Effector CD4-positive, alpha-beta T cell (primary cell): Measurements from ENCODE around the gene IGF2BP2. TPM values are rescaled to one million over a fixed set of nuclear protein-coding genes. Genes with fewer than 3 reads are reported as not detected.
"Not testable (repeated sequence)": the region's sequence is repeated elsewhere in the genome, so short reads cannot be mapped to it uniquely, and the experiment has no call there.

Source experiments
- DNase-seq: peaks from one replicate; pipeline ENCODE4 v3.0.0-alpha.2; 2020
- total RNA-seq: gene quantifications from one replicate; lab custom pipeline; 2026; lab: John Stamatoyannopoulos, UW

Gene IGF2BP2
- not detected for total RNA-seq

DNA sequence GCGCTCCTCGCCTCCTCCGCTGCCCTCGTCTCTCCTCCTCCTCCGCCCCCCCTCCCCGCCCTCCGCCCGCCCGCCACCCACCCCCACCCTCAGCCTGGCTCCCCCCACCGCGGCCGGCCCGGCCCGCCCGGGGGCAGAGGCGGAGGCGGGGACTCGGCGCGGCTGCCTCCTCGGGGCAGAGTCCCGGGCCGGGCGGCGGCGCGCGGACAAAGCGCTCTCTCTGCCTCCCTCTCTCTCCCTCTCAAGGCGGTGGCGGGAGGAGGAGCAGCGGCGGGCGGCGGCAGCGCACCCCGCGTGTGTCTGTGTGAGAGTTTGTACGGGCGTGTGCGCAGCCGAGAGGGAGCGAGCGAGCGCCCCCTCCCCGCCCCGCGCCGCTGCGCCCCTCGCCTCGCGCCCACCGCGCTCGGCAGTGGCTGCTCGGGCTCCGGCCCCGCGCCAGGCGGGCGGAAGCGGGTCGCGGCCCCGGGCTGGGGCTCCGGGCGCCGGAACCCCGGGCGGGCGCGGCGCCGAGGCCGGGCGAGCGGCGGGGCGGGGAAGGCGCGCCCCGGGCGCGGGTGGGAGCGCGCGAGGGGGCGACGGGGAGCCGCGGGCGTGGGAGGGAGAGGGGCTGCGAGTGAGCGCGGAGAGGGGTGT is at the start of gene IGF2BP2:
IGF2BP2 (minus strand) TSS at position 37 of the 633 bp plus-strand sequence. CDS start 82 bp downstream, outside the sequence.
- peak; percentile 9 for DNase-seq

DNA sequence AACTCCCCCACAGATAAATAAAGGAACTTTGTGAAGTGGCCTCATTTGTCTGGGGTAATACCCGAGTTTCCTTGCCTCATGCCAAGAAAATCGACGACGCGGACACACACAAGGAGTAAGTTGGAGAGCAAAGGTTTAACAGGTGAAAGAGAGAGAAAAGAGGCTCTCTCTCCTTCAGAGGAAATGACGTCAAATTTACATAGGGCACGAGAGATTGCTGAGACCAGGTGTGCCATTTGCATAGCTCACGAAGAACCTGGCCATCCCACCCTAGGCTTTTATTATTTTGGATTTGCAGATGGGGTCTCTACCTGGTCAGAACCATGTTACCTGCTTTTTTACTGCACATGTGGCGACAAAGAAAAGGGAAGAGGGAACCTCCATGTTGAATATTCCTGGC is 49.3 kb upstream of the IGF2BP2 start:
- DNase-seq, result no peak

DNA sequence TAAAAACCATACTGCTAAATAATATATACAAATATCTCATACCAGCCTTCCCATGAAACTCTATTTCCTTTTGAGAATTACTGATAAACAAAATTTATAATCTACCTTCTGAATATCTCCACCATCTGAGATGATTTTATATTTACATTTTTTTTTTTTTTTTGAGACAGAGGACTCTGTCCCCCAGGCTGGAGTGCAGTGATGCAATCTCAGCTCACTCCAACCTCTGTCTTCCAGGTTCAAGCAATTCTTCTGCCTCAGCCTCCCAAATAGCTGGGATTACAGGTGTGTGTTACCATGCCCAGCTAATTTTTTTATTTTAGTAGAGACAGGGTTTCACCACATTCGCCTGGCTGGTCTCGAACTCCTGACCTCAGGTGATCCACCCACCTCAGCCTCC is 42.8 kb upstream of the IGF2BP2 start:
- no peak for DNase-seq

- DNase-seq, result no peak
Measured at GRCh38 chr3:185866995-185867394, 42.2 kb upstream of the IGF2BP2 start.

DNA sequence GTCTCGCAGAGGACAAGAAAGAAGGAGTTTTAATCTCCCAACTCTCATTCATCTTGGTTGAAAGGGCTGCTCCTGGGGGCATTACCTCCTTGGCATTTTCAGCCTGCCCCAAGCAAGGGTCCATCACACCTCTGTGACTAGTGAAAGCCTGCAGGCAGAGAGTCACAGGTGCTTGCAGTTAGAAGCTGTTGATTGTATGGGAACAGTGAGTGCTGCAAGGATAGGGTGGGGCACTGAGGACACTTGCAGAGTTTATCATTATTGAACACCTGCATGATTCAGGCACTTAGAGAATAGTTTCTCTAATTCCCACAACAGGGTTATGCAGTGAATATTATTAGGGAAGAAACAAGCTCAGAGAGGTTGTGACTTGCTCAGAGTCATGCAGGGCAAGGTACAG is 41.7 kb upstream of the IGF2BP2 start:
- DNase-seq, result no peak

DNA sequence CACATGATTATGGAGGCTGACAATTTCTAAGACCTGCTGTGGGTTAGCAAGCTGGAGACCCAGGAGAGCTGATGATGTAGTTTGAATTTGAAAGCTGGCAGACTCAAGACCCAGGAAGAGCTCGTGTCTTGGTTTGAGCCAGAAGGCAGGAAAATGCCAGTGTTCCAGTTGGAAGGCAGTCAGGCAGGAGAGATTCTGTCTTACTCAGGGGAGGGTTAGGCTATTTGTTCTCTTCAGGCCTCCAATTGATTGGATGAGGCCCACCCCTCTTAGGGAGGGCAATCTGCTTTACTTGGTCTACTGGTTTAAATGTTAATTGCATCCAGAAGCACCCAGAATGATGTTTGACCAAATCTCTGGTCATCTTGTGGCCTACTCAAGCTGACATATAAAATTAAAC is 40.4 kb upstream of the IGF2BP2 start:
- no peak for DNase-seq

- no peak for DNase-seq
Measured at GRCh38 chr3:185864767-185865166, 39.9 kb upstream of the IGF2BP2 start.

DNA sequence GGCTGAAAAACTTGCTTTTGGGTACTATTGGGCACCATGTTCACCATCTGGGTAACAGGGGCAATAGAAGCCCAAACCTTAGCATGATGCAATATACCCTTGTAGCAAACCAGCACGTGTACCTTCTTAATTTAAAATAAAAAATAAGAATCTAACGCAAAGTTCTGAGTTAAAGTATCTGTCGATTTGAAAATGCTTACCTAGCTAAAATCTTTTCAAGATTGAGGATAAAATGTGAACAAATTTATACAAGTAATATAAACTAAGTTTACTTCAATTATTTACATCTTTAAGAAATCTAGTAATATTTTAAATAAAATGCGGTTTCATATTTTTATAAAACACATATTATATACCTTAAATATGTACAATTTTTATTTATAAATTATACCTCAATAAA is 38.1 kb upstream of the IGF2BP2 start:
- DNase-seq, result no peak

GRCh38 chr3:185859294-185859972 is 34.6 kb upstream of the IGF2BP2 start:
- no peak for DNase-seq

DNA sequence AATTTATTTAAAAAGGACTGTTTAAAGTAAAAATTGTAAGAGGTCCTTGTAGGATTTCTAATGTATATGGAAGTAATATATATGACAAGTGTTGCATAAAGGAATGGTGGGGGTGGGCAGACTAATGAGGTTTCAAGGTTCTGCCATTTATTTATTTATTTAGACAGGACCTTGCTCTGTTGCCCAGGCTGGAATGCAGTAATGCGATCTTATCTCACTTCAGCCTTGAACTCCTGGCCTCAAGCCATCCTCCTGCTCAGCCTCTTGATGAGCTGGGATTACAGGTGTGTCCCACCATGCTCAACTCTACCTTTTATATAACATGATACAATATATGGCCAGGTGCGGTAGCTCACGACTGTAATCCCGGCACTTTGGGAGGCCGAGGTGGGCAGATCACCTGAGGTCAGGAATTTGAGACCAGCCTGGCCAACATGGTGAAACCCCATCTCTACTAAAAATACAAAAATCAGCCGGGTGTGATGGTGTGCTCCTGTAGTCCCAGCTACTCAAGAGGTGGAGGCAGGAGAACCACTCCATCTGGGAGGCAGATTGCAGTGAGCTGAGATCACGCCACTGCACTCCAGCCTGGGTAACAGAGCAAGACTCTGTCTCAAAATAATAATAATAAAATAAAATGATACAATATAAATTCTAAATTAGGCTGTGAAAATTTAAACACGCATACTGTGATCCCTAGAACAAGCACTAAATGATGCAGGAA is 33.8 kb upstream of the IGF2BP2 start:
- DNase-seq, result no peak

GRCh38 chr3:185857208-185857607 is 32.4 kb upstream of the IGF2BP2 start:
- no peak for DNase-seq

- no peak for DNase-seq
Measured at GRCh38 chr3:185856652-185857051, 31.8 kb upstream of the IGF2BP2 start.

GRCh38 chr3:185853771-185854170 is 28.9 kb upstream of the IGF2BP2 start:
- DNase-seq, result not testable (repeated sequence)

GRCh38 chr3:185852635-185853034 is 27.8 kb upstream of the IGF2BP2 start:
- DNase-seq, result no peak

GRCh38 chr3:185851959-185852358 is 27.1 kb upstream of the IGF2BP2 start:
- DNase-seq, result no peak

- no peak for DNase-seq
Measured at GRCh38 chr3:185851046-185851445, 26.2 kb upstream of the IGF2BP2 start.

DNA sequence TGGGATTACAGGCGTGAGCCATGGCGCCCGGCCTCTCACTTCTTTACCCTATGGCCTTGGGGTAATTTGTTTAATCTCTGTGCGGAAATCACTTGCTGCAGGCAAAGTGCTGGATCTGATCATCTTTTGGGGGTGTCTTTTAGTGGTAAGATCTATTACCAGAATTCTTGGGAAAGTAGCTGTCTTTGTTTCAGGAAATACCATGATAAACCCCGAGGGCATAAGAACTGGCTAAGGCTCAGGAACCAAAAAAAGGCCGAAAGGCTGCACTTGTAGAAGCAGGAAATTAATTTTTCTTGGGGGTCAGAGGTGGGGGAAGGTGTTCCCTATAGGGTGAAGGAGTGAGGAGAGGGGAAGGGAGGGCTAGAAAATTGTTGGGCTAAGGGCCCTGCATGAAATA is 22.7 kb upstream of the IGF2BP2 start:
- DNase-seq, result no peak

DNA sequence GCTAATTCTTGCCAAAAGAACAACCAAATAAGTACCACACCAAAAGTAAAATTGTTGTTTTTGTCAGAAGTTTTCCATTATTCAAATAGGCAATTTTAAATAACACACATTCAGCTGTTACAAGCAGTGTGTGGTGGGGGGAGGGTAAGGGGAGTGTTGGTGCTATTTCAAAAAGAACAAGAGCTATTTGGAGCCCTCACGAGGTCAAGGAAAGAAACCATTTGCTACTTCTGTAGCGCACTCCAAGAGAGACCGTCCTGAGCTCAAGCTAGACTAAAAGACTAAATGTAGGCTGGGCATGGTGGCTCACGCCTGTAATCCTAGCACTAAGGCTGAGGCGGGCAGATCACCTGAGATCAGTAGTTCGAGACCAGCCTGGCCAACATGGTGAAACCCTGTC is 21.2 kb upstream of the IGF2BP2 start:
- DNase-seq, result no peak

GRCh38 chr3:185844051-185844450 is 19.2 kb upstream of the IGF2BP2 start:
- no peak for DNase-seq

DNA sequence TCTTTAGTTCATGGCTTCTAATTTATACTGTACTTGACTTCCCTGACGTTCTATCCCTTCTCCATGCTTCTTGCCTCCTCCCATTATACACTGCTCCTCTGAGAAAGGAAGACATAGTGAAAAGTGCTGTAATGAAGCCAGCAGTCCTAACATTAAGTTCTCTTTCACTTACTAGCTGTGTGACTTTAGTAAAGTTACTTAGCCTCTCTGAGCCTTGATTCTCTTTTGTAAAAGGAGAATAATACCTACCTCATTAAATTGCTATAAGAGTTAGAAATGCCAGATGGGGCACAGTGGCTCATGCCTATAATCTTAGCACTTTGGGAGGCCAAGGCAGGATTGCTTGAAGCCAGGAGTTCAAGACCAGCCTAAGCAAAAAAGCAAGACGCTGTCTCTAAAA is 18.8 kb upstream of the IGF2BP2 start:
- no peak for DNase-seq

DNA sequence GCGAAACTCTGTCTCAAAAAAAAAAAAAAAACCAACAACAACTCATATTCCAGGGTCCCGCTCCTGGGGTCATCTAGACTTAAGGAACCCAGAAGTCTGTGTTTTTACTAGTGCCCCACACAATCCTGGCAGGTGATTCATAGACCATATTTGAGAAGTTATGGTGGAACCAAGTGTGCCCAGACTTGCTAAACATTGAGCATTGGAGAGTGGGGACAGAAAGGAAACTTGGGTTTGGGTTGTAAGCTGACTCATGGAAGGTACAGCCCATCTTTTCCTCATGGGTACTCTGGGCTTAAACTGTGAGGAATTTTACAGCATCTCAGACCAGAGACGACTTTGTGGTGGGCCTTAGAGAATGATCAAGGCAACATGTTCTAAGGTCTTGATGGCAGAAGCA is 18.3 kb upstream of the IGF2BP2 start:
- no peak for DNase-seq

DNA sequence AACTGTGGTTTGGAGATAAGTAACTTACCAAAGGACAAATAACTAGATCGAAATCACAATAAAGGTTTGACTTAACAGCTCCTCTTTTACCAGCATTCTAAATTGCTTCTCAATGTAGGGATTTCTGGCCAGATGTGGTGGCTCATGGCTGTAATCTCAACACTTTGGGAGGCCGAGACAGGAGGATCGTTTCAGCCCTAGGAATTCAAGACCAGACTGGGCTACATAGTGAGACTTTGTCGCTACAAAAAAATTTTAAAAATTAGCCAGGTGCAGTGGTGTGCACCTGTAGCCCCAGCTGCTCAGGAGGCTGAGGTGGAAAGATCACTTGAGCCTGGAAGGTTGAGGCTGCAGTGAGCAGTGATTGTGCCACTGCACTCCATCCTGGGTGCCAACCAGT is 17.4 kb upstream of the IGF2BP2 start:
- DNase-seq, result no peak

DNA sequence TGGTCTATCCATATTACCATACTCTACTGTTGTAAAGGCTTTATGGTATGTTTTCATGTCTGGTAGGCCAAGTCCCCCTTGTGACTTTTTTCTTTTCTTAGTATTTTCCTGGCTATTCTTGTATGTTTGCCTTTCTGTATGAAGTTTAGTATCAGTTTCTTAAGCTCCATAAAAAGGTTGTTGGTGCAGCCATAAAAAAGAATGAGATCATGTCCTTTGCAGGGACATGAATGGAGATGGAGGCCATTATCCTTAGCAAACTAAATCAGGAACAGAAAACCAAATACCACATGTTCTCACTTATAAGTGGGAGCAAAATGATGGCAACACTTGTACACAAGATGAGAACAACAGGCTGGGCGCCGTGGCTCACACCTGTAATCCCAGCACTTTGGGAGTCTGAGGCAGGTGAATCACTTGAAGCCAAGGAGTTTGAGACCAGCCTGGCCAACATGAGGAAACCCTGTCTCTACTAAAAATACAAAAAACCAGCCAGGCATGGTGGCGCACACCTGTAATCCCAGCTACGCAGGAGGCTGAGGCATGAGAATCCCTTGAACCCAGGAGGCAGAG is 13.7 kb upstream of the IGF2BP2 start:
- not testable (repeated sequence) for DNase-seq

- no peak for DNase-seq
Measured at GRCh38 chr3:185837414-185837813, 12.6 kb upstream of the IGF2BP2 start.
